GM12878 (cell line): Measurements from ENCODE around the gene PRSS27. TPM values are rescaled to one million over a fixed set of nuclear protein-coding genes. Genes with fewer than 3 reads are reported as not detected.

ENCODE experiments used
- ATAC-seq: fragments of 200-7000 bp; cut with Tn5 transposase; 3 replicates; pipeline ENCODE4 v1.9.1; 2020; ENCODE audit warnings: mild to moderate bottlenecking, moderate library complexity
- BruUV-seq: library from RNA; stranded (reverse); fragments of 400-500 nt; replicated peaks from 2 replicates; lab custom pipeline; 2021; lab: Mats Ljungman, UMichigan
- CTCF ChIA-PET: fragments of 300-600 bp; sonication (Branson Sonifier 250); formaldehyde crosslinking; extraction: SDS; loops from one replicate; lab custom pipeline; 2021; ENCODE audit warnings: inconsistent platforms; lab: Yijun Ruan, JAX
- POLR2A ChIA-PET: fragments of 350-600 bp; formaldehyde crosslinking; extraction: SDS; loops from one replicate; lab custom pipeline; 2021; ENCODE audit warnings: inconsistent platforms; lab: Charles Lee
- RAD21 ChIA-PET: fragments of 300-600 bp; sonication (Branson Sonifier 250); formaldehyde crosslinking; loops from one replicate; lab custom pipeline; 2023; ENCODE audit warnings: antibody characterized with exemption; ENCODE audit not compliant: unreplicated experiment; lab: Charles Lee
- SMC1A ChIA-PET: fragments of 300-600 bp; sonication (Branson Sonifier 250); formaldehyde crosslinking; loops from one replicate; lab custom pipeline; 2023; ENCODE audit not compliant: unreplicated experiment, uncharacterized antibody; lab: Charles Lee
- DNase-seq: peaks from one replicate; pipeline ENCODE4 v3.0.0-alpha.2; 2011; ENCODE audit warnings: low read depth, low spot score
- FAIRE-seq: peaks from 3 replicates; lab custom pipeline; 2011; peaks lifted over from hg19 to GRCh38; lab: Jason Lieb, UNC
- H2AFZ ChIP-seq: 2 replicates; pipeline ENCODE4 v1.6.0; 2011; ENCODE audit warnings: low read depth, low read length, control low read depth; ENCODE audit not compliant: control insufficient read depth
- H3K27ac ChIP-seq: 2 replicates; pipeline ENCODE4 v1.5.1; 2011; ENCODE audit warnings: control low read depth; ENCODE audit not compliant: control insufficient read depth, insufficient read depth
- H3K27me3 ChIP-seq, 2 experiments: replicated peaks in 1 of 2; 2 replicates each; pipeline versions ENCODE4 v1.6.0 to v1.6.1; 2011; ENCODE audit warnings: low read length in 1 of 2; ENCODE audit not compliant: control insufficient read depth in 2 of 2, insufficient read depth in 2 of 2
- H3K36me3 ChIP-seq, 2 experiments: 2 replicates each; pipeline ENCODE4 v1.5.1; 2011; ENCODE audit warnings: low read length in 1 of 2; ENCODE audit not compliant: control insufficient read depth in 2 of 2, insufficient read depth in 2 of 2
- H3K4me1 ChIP-seq: 2 replicates; pipeline ENCODE4 v1.6.1; 2011; ENCODE audit warnings: mild to moderate bottlenecking, low read length, moderate library complexity, mixed read lengths; ENCODE audit not compliant: control insufficient read depth, insufficient read depth
- H3K4me2 ChIP-seq: 2 replicates; pipeline ENCODE4 v1.6.0; 2011; ENCODE audit warnings: control low read depth; ENCODE audit not compliant: control insufficient read depth, insufficient read depth
- H3K4me3 ChIP-seq: fragments of 200-600 bp; sonication (generic); 2 replicates; pipeline ENCODE4 v1.5.1; 2016
- H3K79me2 ChIP-seq: 2 replicates; pipeline ENCODE4 v1.6.0; 2011; ENCODE audit warnings: low read length; ENCODE audit not compliant: control insufficient read depth, insufficient read depth
- H3K9ac ChIP-seq: 2 replicates; pipeline ENCODE4 v1.8.0; 2011; ENCODE audit warnings: low read length, control low read depth, mixed read lengths; ENCODE audit not compliant: control insufficient read depth, insufficient read depth
- H3K9me3 ChIP-seq: replicated peaks from 3 replicates; pipeline ENCODE4 v1.5.1; 2011; ENCODE audit warnings: mild to moderate bottlenecking, low read length; ENCODE audit not compliant: control insufficient read depth, insufficient read depth
- H4K20me1 ChIP-seq: 2 replicates; pipeline ENCODE4 v1.6.0; 2011; ENCODE audit not compliant: control insufficient read depth, insufficient read depth
- CBFB ChIP-seq: IDR thresholded peaks from 2 replicates; pipeline ENCODE4 v1.6.1; 2016; ENCODE audit warnings: antibody characterized with exemption, low read depth
- IKZF1 ChIP-seq: fragments of 450-650 bp; conservative IDR thresholded peaks from 2 replicates; pipeline ENCODE4 v1.6.1; 2017; ENCODE audit warnings: antibody characterized with exemption, mild to moderate bottlenecking
- NFIC ChIP-seq: IDR thresholded peaks from 2 replicates; pipeline ENCODE4 v1.6.1; 2012; ENCODE audit warnings: low read depth, mild to moderate bottlenecking, inconsistent platforms, low read length, moderate library complexity
- NFYA ChIP-seq: IDR thresholded peaks from 2 replicates; pipeline ENCODE4 v1.6.1; 2011; ENCODE audit warnings: low read depth, mild to moderate bottlenecking, low read length, improper control_type of control experiment, borderline replicate concordance
- RAD51 ChIP-seq: fragments of 450-650 bp; IDR thresholded peaks from 2 replicates; pipeline ENCODE4 v1.6.1; 2016; ENCODE audit warnings: moderate library complexity, mild to moderate bottlenecking, inconsistent platforms
- RUNX3 ChIP-seq: IDR thresholded peaks from 2 replicates; pipeline ENCODE4 v1.6.1; 2012; ENCODE audit warnings: low read length, inconsistent platforms
- SIN3A ChIP-seq: IDR thresholded peaks from 2 replicates; pipeline ENCODE4 v1.6.1; 2012; ENCODE audit warnings: low read depth, low read length, improper control_type of control experiment
- SREBF2 ChIP-seq: IDR thresholded peaks from 2 replicates; pipeline ENCODE4 v1.6.1; 2012; ENCODE audit warnings: mild to moderate bottlenecking, low read length
- ZNF274 ChIP-seq: IDR thresholded peaks from one replicate; pipeline ENCODE4 v1.8.0; 2011; ENCODE audit not compliant: insufficient read length, insufficient read depth
- WGBS: methylation state at CpG from one replicate; pipeline ENCODE4 v1.1.6; 2016; ENCODE audit warnings: low lambda C conversion rate; ENCODE audit not compliant: insufficient replicate concordance, insufficient coverage; ENCODE audit errors: missing lambda C conversion rate; 5-methylcytosine and 5-hydroxymethylcytosine counted together
- in situ Hi-C: fragments of 300-500 bp; cut with MboI; formaldehyde crosslinking; loops from 9 replicates; pipeline ENCODE4 v1.14.3; 2018; ENCODE audit warnings: mixed read lengths
- intact Hi-C: fragments of 100-400 bp; cut with micrococcal nuclease; formaldehyde crosslinking; loops from one replicate; pipeline ENCODE4 v1.14.2; 2022; ENCODE audit not compliant: unreplicated experiment
- polyA plus RNA-seq, 11 experiments: library from polyadenylated mRNA; depleted of rRNA in 4 of 11; unstranded in 6 of 11; stranded (reverse) in 5 of 11; fragments of >200 nt; fragmentation: Nextera tagmentation in 4 of 11; fragmentation: Illumina TruSeq in 1 of 11; extraction: Ambion mirVana in 4 of 11; extraction: Trizol in 1 of 11; gene quantifications; 1 replicate in 1 of 11; 2 replicates in 10 of 11; pipeline versions ENCODE4 v1.2.1 to v1.2.3, GENCODE V29; 2011 to 2016; ENCODE audit warnings: inconsistent platforms in 2 of 11, missing spikeins in 2 of 11, low read depth in 1 of 11
- total RNA-seq, 4 experiments: library from RNA; depleted of rRNA in 3 of 4; stranded (reverse); fragments of >200 nt in 3 of 4; fragmentation: Illumina TruSeq in 1 of 4; extraction: Trizol in 1 of 4; gene quantifications; 2 replicates each; pipeline versions ENCODE4 v1.2.1 to v1.2.3, GENCODE V29; 2013 to 2021

Gene PRSS27
- total and polyA plus RNA-seq, 10 of the 15 experiments (the other 5 are each of a cell fraction or from before 2014, with no cell fraction given) = 0.18 to 1.8 (median 0.51) TPM; not detected in 2

DNA sequence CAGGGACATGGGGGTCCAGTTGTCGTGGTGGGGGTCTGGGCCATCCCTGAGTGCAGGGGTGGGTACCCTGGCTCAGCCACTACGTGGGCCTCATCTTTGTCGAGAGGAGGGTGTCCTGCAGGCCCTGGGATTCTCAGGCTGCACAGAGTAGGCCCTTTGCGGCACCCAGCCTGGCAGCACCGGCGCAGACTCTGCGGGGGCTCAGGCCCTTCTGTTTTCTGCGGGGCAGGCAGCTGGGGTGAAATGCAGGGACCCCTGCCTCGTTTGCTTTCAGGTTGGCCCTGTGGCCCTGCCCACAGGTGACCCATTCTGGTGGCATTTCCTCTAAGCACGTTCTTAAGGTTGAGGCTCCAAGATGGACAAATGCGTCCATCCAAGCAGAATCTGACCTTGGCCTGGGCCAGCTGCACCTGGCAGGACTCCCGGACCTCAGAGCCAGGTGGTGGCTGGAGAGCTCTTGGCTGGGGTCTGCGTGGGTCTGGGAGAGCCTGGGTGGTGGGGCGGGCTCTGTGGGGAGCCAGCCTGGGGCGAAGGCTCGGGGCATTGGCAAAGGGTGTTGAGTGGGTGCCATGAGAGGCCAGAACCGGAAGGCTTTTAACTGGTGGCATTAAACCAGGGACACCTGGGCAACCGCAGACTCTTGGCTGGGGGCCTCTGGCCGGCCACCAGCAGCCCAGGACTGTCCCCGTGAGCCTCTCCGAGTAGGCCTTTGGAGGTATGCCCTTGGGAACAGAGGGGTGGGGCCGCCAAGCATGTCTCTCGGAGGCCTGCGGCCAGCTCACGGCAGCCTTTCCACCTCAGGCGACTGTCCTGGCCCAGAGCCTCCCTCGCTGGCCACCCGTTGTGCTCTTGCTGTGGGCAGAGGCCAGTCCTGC, 16.9 kb downstream of the PRSS27 start:
- Histone ChIP-seq H3K79me2 (no peaks in the 10 kb centered on the region), H3K36me3 (peaks cover 13 to 53% of the 10 kb centered on the region in 2 experiments), H3K27me3 (no peaks in the 10 kb centered on the region), H4K20me1 (no peaks in the 10 kb centered on the region), H2AFZ (no peak overlapping the region), H3K4me3 (no peak overlapping the region), H3K9me3 (no peaks in the 10 kb centered on the region), H3K9ac (no peak overlapping the region), H3K27ac (no peak overlapping the region), H3K4me2 (no peak overlapping the region), H3K4me1 (no peaks in the 10 kb centered on the region)
- in situ Hi-C loops = no loop called here
- BruUV-seq = no TSS peak
- 93% methylated on average over 26 of the region's 28 CpGs for WGBS
- SMC1A ChIA-PET = no interaction called here
- ATAC-seq = no peak
- TF ChIP-seq ZNF274 = no peak
- TF ChIP-seq SIN3A = no peak
- no peak for TF ChIP-seq NFYA
- TF ChIP-seq NFIC = no peak
- no peak for TF ChIP-seq SREBF2
- TF ChIP-seq IKZF1 = no peak
- TF ChIP-seq RAD51 = no peak
- no peak for TF ChIP-seq RUNX3
- no peak for TF ChIP-seq CBFB
- no peak for DNase-seq
- intact Hi-C loops = no loop called here
- CTCF ChIA-PET = no interaction called here
- no peak for FAIRE-seq
- RAD21 ChIA-PET = no interaction called here
- POLR2A ChIA-PET = no interaction called here
